ENCODE measurements around the gene CCL24.
"Not testable (repeated sequence)": the region's sequence is repeated elsewhere in the genome, so short reads cannot be mapped to it uniquely, and the experiment has no call there.

Gene CCL24

DNA sequence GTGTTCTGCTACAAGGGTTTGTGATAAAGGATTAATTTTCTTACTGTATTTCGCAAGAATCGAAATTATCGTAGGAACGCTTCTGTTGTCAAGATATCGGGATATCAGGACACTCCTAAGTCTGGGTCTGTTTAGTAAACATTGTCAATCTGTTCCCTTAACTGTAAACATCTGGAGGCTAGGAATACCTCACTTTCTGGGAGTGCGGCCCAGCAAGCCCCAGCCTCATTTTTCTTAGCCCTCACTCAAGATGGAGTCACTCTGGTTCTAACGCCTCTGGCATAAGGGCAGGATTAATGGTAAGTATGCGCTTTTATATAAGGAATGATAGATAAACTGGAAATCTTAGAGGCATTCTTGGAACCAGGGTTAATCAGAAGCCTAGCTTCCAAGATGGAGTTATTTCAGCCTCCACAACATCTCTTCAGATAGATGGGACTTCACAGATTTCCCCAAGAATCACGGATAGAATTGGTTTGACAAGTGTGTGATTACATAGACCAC is 30.1 kb upstream of the CCL24 start:
- H3K4me3 ChIP-seq (ENCODE audit: low read depth, low read length), result no peak overlapping the region
- no peak overlapping the region for H3K9ac ChIP-seq (ENCODE audit: low read depth, low read length)
- H3K27ac ChIP-seq (ENCODE audit: low read depth, low read length), result no peak overlapping the region
- no peaks in the 10 kb centered on the region for H3K4me1 ChIP-seq (ENCODE audit: control insufficient read depth, insufficient read depth, low read length)
- no peaks in the 10 kb centered on the region for H3K27me3 ChIP-seq (ENCODE audit: control insufficient read depth, insufficient read depth, low read length)
- no peaks in the 10 kb centered on the region for H3K36me3 ChIP-seq (ENCODE audit: control insufficient read depth, insufficient read depth, low read length)
- no peaks in the 10 kb centered on the region for H3K9me3 ChIP-seq (ENCODE audit: control insufficient read depth, insufficient read depth, low read length)

DNA sequence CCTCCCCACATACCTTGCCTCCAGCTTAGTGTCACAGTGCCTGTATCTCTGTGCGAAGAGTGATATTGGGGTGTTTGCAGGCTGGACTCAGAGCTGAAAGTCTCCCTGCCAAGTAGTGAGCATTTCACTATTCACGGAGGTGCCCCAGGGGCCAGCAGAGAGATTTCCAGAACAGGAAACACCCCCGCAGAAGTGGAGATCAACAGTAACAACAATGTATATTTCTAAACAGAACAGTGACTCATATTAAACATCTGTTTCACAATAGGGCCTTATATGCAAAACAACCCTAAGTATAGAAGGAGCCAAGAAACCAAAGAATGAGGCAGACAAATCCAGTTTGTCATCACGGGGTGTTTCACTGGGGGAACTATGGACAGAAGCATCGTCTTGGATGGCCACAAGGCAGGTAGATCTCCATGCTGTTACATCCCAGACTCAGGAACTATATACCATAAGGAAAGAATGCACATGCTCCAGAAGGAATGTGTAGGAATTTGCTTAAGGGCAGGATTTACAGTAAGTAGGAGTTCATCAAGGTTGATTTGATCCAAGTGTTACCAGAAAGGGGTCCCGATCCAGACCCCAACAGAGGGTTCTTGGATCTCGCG is 29.3 kb upstream of the CCL24 start:
- no peak overlapping the region for H3K4me3 ChIP-seq (ENCODE audit: low read depth, low read length)
- no peaks in the 10 kb centered on the region for H3K4me1 ChIP-seq (ENCODE audit: control insufficient read depth, insufficient read depth, low read length)
- no peak overlapping the region for H3K9ac ChIP-seq (ENCODE audit: low read depth, low read length)
- no peak overlapping the region for H3K27ac ChIP-seq (ENCODE audit: low read depth, low read length)
- no peaks in the 10 kb centered on the region for H3K36me3 ChIP-seq (ENCODE audit: control insufficient read depth, insufficient read depth, low read length)
- H3K9me3 ChIP-seq (ENCODE audit: control insufficient read depth, insufficient read depth, low read length), result no peaks in the 10 kb centered on the region
- no peaks in the 10 kb centered on the region for H3K27me3 ChIP-seq (ENCODE audit: control insufficient read depth, insufficient read depth, low read length)

DNA sequence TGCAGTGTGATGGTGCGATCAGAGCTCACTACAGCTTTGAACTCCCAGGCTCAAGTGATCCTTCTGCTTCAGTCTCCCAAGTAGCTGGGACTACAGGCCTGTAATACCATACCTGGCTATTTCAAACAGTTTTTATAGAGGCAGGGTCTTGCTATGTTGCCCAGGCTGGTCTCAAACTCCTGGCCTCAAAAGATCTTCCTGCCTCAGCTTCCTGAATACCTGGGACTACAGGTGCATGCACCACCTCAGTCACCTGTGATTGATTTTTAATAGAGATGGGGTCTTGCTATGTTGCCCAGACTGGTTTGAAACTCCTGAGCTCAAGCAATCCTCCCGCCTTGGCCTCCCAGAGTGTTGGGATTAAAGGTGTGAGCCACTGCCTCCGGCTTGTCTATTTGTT is 26.4 kb upstream of the CCL24 start:
- no peaks in the 10 kb centered on the region for H3K27me3 ChIP-seq (ENCODE audit: control insufficient read depth, insufficient read depth, low read length)
- H3K9ac ChIP-seq (ENCODE audit: low read depth, low read length), result no peak overlapping the region
- no peaks in the 10 kb centered on the region for H3K9me3 ChIP-seq (ENCODE audit: control insufficient read depth, insufficient read depth, low read length)
- no peak overlapping the region for H3K4me3 ChIP-seq (ENCODE audit: low read depth, low read length)
- H3K4me1 ChIP-seq (ENCODE audit: control insufficient read depth, insufficient read depth, low read length), result no peaks in the 10 kb centered on the region
- H3K36me3 ChIP-seq (ENCODE audit: control insufficient read depth, insufficient read depth, low read length), result no peaks in the 10 kb centered on the region
- no peak overlapping the region for H3K27ac ChIP-seq (ENCODE audit: low read depth, low read length)

DNA sequence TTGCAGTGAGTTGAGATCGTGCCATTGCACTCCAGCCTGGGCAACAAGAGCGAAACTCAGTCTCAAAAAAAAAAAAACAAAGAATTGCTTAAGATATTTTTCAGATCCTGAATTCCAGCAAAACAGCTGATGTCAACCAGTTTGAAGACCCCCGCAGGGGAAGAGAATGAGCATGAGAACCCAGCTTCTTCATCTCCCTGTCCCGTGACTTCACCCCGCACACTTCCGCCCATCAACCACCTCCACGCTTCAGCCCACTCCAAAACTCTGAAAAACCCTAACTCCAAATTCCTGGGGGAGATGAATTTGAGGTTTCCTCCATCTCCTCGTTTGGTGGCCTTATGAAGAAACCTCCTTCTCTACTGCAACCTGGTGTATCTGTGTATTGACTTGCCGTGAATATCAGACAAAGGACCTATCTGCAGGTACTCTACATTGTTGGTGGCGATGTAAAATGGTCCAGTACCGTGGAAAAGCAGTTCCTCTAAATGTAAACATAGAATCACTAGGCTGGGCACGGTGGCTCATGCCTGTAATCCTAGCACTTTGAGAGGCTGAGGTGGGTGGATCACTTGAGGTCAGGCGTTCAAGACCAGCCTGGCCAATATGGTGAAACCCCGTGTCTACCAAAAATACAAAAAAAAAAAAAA is 24.8 kb upstream of the CCL24 start:
- not testable (repeated sequence) for H3K9me3 ChIP-seq (ENCODE audit: control insufficient read depth, insufficient read depth, low read length); H3K9ac ChIP-seq (ENCODE audit: low read depth, low read length); H3K4me1 ChIP-seq (ENCODE audit: control insufficient read depth, insufficient read depth, low read length); H3K27me3 ChIP-seq (ENCODE audit: control insufficient read depth, insufficient read depth, low read length); H3K4me3 ChIP-seq (ENCODE audit: low read depth, low read length); H3K36me3 ChIP-seq (ENCODE audit: control insufficient read depth, insufficient read depth, low read length); H3K27ac ChIP-seq (ENCODE audit: low read depth, low read length)

DNA sequence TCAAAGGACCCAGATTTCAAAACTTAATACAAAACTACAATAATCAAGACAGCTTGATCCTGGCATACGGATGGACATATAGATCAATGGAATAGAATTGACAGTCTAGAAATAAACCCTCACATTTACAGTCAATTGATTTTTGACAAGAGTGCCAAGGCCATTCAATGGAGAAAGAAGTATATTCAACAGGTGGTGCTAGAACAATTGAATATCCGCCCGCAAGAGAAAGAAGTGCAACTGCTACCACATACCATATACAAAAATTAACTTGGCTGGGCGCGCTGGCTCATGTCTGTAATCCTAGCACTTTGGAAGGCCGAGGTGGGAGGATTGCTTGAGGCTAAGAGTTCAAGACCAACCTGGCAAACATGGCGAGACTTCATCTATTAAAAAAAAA is 23.2 kb upstream of the CCL24 start:
- Histone ChIP-seq H3K27me3 (ENCODE audit: control insufficient read depth, insufficient read depth, low read length) (no peaks in the 10 kb centered on the region), H3K9ac (ENCODE audit: low read depth, low read length) (no peak overlapping the region), H3K4me1 (ENCODE audit: control insufficient read depth, insufficient read depth, low read length) (no peaks in the 10 kb centered on the region), H3K4me3 (ENCODE audit: low read depth, low read length) (no peak overlapping the region), H3K27ac (ENCODE audit: low read depth, low read length) (no peak overlapping the region), H3K9me3 (ENCODE audit: control insufficient read depth, insufficient read depth, low read length) (no peaks in the 10 kb centered on the region), H3K36me3 (ENCODE audit: control insufficient read depth, insufficient read depth, low read length) (no peaks in the 10 kb centered on the region)

DNA sequence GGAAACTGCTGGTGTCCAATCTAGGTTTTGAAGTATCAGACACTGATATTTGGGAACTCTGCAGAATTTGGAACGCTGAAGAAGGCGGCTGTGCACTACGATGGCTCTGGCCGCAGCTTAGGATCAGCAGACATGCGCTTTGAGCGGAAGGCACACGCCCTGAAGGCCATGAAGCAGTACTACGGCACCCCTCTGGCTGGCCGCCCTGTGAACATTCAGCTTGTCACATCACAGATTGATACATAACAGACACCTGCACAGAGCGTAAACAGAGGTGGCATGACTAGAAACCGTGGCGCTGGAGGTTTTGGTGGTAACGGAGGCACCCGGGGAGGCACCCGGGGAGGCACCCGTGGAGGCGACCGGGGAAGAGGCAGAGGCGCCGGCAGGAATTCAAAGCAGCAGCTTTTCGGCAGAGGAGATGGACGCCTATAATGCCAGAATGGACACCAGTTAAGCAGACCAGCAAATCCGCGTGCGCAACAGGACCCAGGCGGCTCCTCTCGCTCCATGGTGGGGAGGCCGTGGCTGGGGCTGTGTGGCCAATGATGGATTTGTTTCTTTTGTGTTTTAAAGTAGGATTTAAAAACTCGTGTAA is 22.2 kb upstream of the CCL24 start:
- H3K4me1 ChIP-seq (ENCODE audit: control insufficient read depth, insufficient read depth, low read length), result no peaks in the 10 kb centered on the region
- no peaks in the 10 kb centered on the region for H3K27me3 ChIP-seq (ENCODE audit: control insufficient read depth, insufficient read depth, low read length)
- no peaks in the 10 kb centered on the region for H3K9me3 ChIP-seq (ENCODE audit: control insufficient read depth, insufficient read depth, low read length)
- no peaks in the 10 kb centered on the region for H3K36me3 ChIP-seq (ENCODE audit: control insufficient read depth, insufficient read depth, low read length)
- no peak overlapping the region for H3K4me3 ChIP-seq (ENCODE audit: low read depth, low read length)
- no peak overlapping the region for H3K9ac ChIP-seq (ENCODE audit: low read depth, low read length)
- H3K27ac ChIP-seq (ENCODE audit: low read depth, low read length), result no peak overlapping the region

DNA sequence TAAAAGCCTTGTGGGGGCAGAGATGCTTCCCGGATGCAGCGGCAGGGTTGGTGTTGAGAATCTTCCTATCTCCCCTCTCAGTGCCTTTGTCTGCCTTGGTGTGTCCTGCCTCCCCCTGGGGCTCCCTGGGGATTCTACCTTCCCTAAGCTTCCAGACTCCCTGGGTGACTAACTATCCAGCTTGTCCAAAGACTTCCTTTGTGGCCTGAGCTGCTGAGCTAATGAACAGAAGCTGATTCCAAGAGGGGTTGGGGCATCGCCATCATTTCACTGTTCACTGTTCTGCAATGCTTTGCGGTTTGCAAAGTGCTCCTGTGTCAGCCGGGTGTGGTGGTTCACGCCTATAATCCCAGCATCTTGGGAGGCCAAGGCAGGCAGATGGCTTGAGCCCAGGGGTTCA is 20.1 kb upstream of the CCL24 start:
- H3K4me1 ChIP-seq (ENCODE audit: control insufficient read depth, insufficient read depth, low read length); H3K27ac ChIP-seq (ENCODE audit: low read depth, low read length); H3K9me3 ChIP-seq (ENCODE audit: control insufficient read depth, insufficient read depth, low read length); H3K9ac ChIP-seq (ENCODE audit: low read depth, low read length); H3K4me3 ChIP-seq (ENCODE audit: low read depth, low read length); H3K27me3 ChIP-seq (ENCODE audit: control insufficient read depth, insufficient read depth, low read length); H3K36me3 ChIP-seq (ENCODE audit: control insufficient read depth, insufficient read depth, low read length): not testable (repeated sequence)

DNA sequence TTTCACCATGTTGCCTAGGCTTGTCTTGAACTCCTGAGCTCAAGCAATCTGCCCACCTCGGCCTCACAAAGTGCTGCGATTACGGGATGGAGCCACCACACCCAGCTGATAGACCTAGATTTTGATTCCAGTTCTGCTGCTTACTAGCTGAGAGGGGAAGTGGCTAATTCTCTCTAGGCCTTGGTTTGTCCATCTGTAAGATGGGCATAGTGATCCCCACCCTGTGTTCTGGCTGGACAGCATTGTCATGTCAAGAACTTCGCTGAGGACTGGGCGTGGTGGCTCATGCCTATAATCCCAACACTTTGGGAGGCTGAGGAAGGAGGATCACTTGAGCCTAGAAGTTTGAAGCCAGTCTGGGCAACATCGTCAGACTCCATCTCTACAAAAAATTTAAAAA is 17.4 kb upstream of the CCL24 start:
- H3K4me1 ChIP-seq (ENCODE audit: control insufficient read depth, insufficient read depth, low read length), result no peaks in the 10 kb centered on the region
- H3K36me3 ChIP-seq (ENCODE audit: control insufficient read depth, insufficient read depth, low read length), result no peaks in the 10 kb centered on the region

DNA sequence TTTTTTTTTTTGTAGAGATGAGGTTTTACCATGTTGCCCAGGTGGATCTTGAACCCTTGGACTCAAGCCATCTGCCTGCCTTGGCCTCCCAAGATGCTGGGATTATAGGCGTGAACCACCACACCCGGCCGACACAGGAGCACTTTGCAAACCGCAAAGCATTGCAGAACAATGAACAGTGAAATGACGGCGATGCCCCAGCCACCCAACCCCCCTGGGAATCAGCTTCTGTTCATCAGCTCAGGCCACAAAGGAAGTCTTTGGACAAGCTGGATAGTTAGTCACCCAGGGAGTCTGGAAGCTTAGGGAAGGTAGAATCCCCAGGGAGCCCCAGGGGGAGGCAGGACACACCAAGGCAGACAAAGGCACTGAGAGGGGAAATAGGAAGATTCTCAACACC is 16.1 kb upstream of the CCL24 start:
- H3K9ac ChIP-seq (ENCODE audit: low read depth, low read length); H3K27me3 ChIP-seq (ENCODE audit: control insufficient read depth, insufficient read depth, low read length); H3K27ac ChIP-seq (ENCODE audit: low read depth, low read length); H3K9me3 ChIP-seq (ENCODE audit: control insufficient read depth, insufficient read depth, low read length); H3K4me3 ChIP-seq (ENCODE audit: low read depth, low read length); H3K36me3 ChIP-seq (ENCODE audit: control insufficient read depth, insufficient read depth, low read length); H3K4me1 ChIP-seq (ENCODE audit: control insufficient read depth, insufficient read depth, low read length): not testable (repeated sequence)

More for the DNA sequence above, 17.4 kb upstream of the CCL24 start:
- H3K9ac ChIP-seq (ENCODE audit: low read depth, low read length), result no peak overlapping the region
- no peaks in the 10 kb centered on the region for H3K9me3 ChIP-seq (ENCODE audit: control insufficient read depth, insufficient read depth, low read length)
- no peaks in the 10 kb centered on the region for H3K27me3 ChIP-seq (ENCODE audit: control insufficient read depth, insufficient read depth, low read length)
- no peak overlapping the region for H3K27ac ChIP-seq (ENCODE audit: low read depth, low read length)
- no peak overlapping the region for H3K4me3 ChIP-seq (ENCODE audit: low read depth, low read length)

DNA sequence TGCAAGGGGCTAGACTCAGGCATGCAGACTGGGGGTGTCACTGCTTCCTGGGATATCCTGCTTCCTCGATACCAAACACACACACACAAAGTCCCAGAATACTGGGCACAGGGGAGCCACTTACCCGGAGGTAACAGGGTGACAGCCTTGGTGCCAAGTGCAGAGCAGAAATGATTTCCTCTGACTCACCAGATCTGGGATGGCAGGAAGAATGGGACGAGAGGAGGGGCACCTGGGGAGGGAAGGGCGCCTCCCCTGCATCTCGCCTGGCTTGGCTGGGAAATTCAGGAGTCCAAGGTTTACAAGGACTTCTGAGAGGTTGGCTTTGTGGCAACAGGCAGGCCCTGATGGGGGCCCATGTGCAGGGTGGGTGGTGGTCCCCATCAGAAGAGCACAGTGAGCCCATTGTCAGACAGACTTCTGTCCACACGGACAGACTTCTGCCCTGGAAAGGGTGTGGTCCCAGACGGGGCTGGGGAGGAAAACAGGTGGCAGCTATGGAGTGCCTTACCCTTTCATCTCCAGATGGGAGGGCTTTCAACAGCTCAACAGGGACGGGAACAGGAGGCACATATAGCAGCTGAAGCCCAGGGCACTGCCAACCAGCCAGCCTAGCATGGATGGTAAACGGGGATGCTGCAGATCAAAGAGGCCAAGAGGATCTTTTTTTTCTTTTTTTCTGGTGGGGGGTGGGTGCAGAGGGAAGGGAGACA is 9.7 kb upstream of the CCL24 start:
- Histone ChIP-seq H3K27me3 (ENCODE audit: control insufficient read depth, insufficient read depth, low read length) (no peaks in the 10 kb centered on the region), H3K9ac (ENCODE audit: low read depth, low read length) (no peak overlapping the region), H3K4me1 (ENCODE audit: control insufficient read depth, insufficient read depth, low read length) (no peaks in the 10 kb centered on the region)

DNA sequence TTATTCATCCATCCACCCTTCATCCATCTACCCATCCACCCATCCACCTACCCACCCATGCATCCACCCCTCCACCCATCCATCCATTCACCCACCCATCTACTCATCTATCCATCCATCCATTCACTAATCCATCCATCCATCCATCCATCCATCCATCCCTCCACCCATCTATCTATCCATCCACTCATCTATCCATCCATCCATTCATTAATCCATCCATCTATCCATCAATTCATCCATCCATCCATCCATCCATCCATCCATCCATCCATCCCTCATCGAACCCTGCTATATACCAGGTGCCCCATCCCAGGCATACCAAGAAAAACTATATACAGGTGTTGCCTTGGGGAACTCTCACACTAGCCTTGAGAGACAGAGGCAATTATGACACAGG is 7.1 kb upstream of the CCL24 start:
- Histone ChIP-seq H3K4me1 (ENCODE audit: control insufficient read depth, insufficient read depth, low read length) (no peaks in the 10 kb centered on the region), H3K27ac (ENCODE audit: low read depth, low read length) (no peak overlapping the region), H3K9ac (ENCODE audit: low read depth, low read length) (no peak overlapping the region), H3K9me3 (ENCODE audit: control insufficient read depth, insufficient read depth, low read length) (no peaks in the 10 kb centered on the region), H3K36me3 (ENCODE audit: control insufficient read depth, insufficient read depth, low read length) (no peaks in the 10 kb centered on the region), H3K27me3 (ENCODE audit: control insufficient read depth, insufficient read depth, low read length) (no peaks in the 10 kb centered on the region), H3K4me3 (ENCODE audit: low read depth, low read length) (no peak overlapping the region)

More for the DNA sequence above, 9.7 kb upstream of the CCL24 start:
- Histone ChIP-seq H3K4me3 (ENCODE audit: low read depth, low read length) (no peak overlapping the region), H3K9me3 (ENCODE audit: control insufficient read depth, insufficient read depth, low read length) (no peaks in the 10 kb centered on the region), H3K27ac (ENCODE audit: low read depth, low read length) (no peak overlapping the region), H3K36me3 (ENCODE audit: control insufficient read depth, insufficient read depth, low read length) (no peaks in the 10 kb centered on the region)

All from HUES48 (cell line).